GM19025 (cell line): ENCODE results near the gene NALCN.

Source experiments
- ATAC-seq: cut with Tn5 transposase; IDR thresholded peaks from one replicate; pipeline ENCODE4 v1.9.1; 2021; ENCODE audit warnings: mild to moderate bottlenecking, low read depth, moderate library complexity; ENCODE audit not compliant: unreplicated experiment

The NALCN gene

DNA sequence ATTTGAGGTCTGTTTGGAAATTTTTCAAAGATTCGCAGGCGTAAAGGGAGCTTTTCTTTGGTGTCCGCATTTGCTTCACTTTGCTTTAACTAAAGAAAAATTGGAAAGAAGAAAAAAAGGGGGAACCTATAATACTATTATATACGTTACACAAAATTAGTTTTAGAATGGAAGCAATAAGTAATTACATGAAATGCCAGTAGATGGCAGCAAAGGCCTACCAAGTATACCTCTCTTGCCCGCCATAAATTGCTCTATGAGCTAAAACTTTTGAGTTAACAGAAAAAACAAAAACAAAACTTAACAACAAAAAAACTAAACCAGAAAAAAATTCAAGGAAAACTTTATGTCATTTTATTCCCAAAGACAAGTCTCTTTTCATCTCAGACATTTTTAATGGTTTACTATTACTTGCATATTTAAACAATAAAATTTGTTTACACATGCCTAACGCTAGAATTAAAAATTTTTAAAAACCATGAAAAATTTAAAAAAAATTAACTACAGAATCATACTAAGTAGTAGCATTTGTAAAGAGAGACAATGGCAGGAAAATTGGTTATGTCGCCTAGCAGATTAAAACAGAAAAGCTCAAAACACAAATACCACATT is 271.4 kb downstream of the NALCN start:
- ATAC-seq: no peak

DNA sequence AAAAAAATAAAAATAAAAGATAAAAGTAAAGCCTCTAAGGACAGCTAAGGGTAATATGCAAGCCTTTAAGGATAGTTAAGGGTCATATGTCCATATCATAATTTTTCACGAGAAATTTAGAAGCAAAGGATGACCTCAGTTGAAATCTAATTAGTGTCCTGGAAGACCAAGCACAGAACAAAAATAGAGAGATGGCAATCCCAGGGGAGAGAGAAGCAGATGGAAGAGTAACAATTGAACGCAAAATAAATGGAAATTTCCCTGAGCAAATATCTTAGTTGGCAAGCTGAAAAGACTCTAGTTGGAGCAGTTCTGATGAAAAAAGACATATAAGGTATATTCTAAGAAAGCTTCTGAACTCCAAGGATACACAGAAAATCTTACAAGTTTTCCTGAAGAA is 275.4 kb downstream of the NALCN start:
- ATAC-seq: no peak

DNA sequence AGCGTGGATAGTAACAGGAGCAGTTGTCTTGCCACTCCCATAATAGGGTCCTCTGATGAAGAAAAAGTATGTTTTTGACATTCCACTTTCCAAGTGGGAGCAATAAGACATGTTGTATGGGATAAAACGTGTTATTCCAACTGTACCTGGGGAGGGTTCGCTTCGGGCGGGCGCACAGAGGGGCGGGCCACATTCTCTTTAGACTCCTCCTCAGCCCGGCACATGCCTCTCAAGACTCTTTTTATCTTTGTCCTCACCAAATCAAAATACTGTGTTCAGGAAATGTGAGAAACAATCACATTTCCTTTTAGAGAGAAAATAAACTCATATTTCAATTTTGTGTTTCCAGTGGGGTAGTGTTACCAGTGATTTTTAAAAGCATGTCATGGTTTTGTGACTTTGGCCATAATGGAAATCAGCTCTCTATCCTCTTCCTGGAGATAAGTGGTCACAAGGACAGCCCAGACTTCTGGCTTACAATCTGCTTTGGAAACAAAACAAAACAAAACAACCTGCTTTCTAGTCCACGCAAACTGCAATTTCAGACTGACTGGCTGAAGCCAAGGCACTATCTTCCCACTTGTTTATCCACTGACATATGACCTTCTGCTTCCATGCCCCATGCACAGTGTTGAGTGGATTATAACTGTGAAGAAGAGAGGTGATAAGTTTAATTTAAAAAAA is 276.1 kb downstream of the NALCN start:
- no peak for ATAC-seq

GRCh38 chr13:101139081-101139480 is 277.2 kb downstream of the NALCN start:
- ATAC-seq: no peak

DNA sequence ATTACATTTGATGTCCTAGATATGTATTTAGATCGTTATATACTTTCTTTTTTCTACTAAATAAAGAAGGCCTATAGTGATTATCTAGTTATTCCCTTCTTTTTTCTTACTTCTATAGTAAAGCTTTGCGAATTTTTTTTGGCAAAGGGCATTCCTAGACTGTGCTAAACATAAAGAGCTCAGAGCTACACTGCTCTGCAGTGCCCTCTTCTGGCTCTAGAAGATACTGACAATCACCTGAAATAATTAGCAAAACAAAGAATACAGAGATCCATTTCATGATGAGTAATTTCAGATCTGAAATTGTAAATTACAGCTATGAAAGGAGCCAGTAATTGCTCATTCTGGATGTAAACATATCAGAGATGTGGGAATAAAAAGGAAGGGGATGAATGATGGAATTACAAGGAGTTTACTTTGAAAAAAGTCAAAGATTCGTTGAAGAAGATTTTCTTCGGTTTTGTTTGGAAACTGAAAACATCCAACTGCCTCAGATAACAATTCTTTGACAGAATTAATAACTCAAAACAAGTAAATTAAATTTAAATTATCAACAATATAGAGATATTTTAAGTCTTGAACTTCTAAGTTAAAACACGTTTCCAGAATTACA is 288.5 kb downstream of the NALCN start:
- ATAC-seq: no peak

GRCh38 chr13:101123028-101123427 is 293.3 kb downstream of the NALCN start:
- ATAC-seq: no peak

DNA sequence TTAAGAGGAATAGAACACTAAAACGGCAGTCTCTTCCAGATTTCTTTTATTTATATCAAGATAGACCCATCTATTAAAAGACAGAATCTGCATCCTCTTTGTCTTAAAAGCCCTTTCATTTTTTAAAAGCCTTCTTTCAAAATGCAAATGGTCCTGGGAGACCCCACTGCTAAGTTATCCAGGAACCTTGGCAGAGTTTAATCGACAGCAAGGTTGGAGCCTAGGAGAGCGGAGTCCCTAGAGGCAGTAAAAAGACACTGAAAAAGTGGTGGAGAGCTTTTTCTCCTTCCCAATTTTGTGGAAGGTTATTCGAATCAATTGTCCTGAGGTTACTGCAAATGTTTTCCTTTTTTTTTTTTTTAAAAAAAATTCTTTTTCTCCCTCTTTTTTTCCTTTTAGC is 294.7 kb downstream of the NALCN start:
- no peak for ATAC-seq

DNA sequence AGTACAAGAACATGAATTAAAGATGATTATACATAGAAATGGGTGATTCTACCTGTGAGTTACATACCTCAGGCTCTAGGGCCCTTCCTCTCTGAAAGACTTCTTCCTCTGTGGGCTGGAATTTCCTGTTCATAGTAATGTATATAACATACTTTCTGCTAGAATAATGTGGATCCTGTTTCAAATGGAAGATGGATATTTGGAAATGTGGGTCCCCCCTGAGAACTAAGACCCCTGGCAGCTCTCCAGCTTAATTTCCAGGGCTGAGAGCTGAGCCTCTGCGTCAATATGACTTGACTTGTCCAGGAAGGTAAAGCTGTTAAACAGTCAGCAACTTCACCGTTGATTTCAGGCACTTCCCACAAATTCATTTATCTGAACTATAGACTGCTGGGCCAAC is 296.3 kb downstream of the NALCN start:
- ATAC-seq: no peak

DNA sequence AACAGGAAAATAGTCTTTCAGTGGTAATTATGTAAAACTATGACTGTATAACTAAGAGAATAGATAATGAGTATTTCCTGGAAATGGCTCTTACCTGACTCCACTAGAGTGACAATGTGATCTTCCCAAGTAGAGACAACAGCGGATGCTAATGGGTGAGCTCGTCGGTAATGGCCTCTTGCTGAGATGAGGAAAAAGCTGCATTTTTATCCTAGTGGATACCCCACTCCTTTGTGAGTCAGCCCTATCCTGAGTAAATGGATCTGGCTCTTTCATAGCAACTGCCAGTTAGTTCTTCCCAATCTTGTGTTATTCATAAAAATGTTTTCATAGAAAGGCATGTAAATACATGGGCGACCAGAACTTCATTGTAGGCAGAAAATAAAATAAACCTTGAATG is 299.5 kb downstream of the NALCN start:
- no peak for ATAC-seq

- no peak for ATAC-seq
Observed at GRCh38 chr13:101116341-101116740, 300.0 kb downstream of the NALCN start.

DNA sequence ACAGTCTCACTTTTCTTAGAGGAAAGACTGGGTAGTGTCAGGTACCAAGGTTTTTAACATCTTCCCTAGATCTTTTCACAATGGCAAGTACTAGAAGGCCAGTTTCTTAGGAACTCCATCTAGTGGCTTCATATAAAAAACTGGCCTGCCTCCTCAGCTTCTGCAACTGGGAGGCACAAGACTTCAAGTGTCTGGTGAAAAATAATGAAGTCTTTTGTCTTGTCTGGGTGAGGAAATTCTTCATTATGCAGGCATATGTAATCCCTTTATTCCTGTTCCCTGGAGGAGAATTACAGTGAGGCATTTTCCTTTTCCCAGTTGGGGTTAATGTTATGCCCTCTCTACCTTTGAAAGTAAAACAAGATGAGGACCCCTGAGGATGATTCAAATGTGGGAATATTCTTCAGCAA is 300.5 kb downstream of the NALCN start:
- no peak for ATAC-seq

GRCh38 chr13:101111894-101112293 is 304.4 kb downstream of the NALCN start:
- no peak for ATAC-seq

DNA sequence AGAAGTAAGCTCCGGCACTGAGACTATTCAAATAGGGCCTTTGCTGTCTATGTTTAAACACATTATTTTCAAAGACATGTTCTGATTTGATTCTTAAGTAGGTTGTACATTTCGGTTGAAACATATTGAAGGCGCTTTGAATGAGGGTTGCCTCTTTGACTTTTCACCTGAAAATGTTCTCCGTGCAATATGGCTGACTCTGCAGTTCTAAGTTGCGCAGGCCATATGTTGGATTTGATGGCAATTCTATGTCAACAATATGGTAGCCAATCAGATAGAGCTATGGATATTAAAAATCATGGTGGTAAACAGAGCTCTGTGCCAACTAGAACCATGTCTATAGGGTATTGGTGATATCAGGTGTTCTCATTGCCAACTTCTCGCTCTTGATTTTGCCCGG is 307.3 kb downstream of the NALCN start:
- no peak for ATAC-seq

DNA sequence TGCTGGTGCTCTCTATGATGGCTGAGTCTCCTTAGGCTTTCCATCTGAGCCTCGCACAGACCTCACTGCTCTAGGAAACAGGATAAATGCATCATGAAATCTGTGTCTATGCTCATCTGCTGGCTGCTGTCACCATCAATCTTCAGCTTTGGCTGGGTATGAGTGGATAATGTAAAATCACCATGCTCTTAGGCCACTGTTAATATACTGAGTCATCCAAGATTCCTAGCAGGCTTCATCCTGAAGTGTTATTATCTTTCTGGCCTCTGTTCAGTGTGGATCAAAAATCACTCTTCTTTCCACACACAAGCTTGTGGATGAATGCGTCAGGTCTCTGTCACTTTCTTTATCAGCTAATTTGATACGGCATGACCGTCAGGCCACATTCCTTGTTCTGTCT is 317.4 kb downstream of the NALCN start:
- no peak for ATAC-seq

- no peak for ATAC-seq
Observed at GRCh38 chr13:101092985-101093384, 323.3 kb downstream of the NALCN start.

- ATAC-seq: no peak
Observed at GRCh38 chr13:101090287-101090686, 326.0 kb downstream of the NALCN start.

- ATAC-seq: no peak
Observed at GRCh38 chr13:101085551-101085950, 330.8 kb downstream of the NALCN start.

- no peak for ATAC-seq
Observed at GRCh38 chr13:101082441-101082840, 333.9 kb downstream of the NALCN start.

- ATAC-seq: no peak
Observed at GRCh38 chr13:101080616-101081015, 335.7 kb downstream of the NALCN start.

DNA sequence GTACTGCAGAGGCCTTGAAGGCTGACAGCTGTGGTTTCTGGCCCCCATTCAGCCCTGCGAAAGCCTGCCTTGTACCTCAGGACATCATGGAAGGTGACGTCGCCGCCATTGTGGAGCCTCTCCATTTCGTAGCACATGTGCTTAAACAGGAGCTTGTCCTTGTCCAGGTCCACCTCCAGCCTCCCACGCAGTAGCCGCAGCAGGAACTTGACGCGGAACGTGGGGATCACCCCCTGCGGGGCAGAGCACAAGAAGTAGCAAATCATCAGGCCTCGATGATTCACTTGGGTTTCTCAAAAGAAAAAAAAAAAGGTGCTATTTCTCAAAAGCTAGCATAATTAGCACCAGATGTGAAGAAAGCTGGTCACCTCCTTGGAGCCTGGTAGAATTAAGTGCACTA is 351.0 kb downstream of the NALCN start:
- no peak for ATAC-seq

DNA sequence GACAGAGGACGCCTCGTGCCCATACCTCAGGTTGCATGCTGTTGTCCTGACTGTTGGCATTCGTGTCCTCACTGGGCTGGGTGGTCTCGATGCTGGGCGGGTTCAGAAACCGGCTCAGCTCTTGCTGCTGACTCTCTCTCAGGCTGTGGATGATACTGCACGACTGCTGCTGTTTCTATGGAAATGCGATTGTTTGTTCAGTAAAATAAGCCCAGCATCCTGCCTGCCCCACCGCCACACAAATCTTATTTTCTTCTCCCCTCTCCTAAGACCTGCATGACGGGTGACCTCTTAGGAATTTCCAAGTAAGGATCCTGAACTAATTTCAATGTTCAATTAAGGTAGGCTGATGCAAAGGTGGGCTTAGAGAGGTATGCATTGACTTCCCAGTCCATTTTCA is 356.5 kb downstream of the NALCN start:
- no peak for ATAC-seq

- ATAC-seq: no peak
Observed at GRCh38 chr13:101058841-101059240, 357.5 kb downstream of the NALCN start.
